Stimulated activated CD4-positive, alpha-beta T cell treated with anti-CD3 and anti-CD28 coated beads, Interleukin-12 subunit alpha, Interleukin-12 subunit beta, amount 100 ng/mL, for 48 hours (primary cell): ENCODE data around the gene MBNL3.

Source experiments
- DNase-seq, 3 donors: peaks; one replicate each; pipeline ENCODE4 v3.0.0-alpha.2; 2020; ENCODE audit warnings: low read depth in 2 of 3, low spot score in 1 of 3

Gene MBNL3

GRCh38 chrX:132423323-132423722 is 65.5 kb downstream of the MBNL3 start:
- DNase-seq, result no peak

DNA sequence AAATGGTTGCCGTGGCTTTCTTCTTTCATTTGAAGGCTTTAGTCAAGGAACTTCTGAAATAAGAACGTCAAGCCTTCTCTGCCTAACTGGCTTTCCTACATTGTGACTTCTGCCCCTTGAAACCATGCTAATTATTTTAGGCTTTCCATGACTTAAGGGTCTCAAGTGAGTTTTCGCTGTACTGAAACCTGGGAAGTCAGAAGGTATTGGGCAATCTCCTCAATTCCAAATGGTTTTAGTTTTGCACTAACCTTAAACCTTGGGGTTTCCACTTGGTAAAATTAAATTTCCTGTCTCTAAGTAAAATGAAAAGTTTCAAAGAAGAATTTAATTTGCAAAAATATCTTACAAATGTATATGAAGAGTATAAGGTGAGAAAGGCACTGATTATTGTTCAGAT is 73.8 kb downstream of the MBNL3 start:
- no peak for DNase-seq

- DNase-seq, result no peak
Measured at GRCh38 chrX:132414404-132414803, 74.4 kb downstream of the MBNL3 start.

DNA sequence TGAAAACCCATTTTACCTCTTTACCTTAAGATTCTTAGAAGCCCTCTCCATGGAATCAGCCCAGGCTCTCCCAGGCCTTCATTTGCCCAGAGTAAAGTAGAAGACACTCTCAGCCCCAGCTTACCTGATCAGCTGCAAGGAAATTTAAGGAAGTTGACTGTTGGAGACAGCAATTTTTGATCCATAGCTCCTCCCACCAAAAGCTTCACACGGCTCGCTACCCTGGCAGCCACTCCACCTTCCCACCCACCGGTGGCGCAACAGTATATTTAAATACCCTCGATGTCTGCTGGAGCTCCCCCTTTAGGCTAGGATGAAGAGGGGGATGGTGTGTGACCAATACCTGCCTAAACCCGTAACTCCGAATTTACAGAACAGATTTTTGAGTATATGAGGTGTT is 75.4 kb downstream of the MBNL3 start:
- no peak for DNase-seq

DNA sequence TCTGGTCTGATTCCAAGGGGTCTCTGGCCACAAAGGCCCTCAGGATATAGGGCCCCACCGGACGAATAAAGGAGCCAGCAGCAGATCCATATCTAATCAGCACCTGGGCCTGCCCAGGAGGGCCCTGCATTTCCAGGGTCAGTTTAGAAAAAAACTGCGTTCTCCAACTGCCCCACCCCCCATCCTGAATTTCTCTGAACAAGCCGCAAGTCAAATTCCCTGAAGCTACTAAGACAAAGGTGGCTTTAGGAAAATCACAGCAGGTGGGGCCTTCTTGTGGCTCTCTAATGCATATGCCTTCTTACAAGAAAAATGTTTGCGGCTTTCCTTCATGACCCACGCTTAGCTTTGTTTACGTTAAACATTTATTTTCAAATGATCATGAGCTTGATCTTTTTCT is 76.6 kb downstream of the MBNL3 start:
- no peak for DNase-seq

DNA sequence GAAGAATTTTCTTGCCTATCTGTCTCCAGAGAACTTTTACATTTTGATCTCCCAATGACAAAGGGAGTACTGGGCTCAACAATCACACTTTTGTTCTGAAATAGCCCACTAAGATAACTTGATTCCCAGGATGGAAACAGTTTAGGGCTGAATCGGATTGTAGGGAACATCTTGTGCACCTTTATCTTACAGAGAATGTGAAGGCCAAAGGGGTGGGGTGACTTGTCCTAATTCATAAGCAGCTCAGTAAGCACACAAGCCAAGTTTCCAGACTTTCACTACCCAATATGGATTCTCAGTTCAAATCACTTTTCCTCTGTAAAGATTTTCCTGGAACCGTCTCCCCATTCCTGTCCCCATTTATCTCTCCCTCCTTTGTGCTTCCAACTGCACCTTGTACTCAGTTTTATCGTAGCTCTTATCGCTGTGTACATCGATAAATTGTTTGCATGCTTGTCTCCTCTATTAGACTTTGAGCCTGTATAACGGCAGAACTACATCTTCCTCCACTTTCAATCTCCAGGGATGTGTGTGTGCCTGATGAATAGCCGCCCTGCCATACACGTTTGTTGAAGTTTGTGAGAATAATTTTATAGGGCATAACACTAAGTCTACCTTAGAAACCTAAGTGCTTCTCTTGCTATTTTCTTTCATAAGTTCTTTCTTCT is 77.4 kb downstream of the MBNL3 start:
- DNase-seq, result no peak

DNA sequence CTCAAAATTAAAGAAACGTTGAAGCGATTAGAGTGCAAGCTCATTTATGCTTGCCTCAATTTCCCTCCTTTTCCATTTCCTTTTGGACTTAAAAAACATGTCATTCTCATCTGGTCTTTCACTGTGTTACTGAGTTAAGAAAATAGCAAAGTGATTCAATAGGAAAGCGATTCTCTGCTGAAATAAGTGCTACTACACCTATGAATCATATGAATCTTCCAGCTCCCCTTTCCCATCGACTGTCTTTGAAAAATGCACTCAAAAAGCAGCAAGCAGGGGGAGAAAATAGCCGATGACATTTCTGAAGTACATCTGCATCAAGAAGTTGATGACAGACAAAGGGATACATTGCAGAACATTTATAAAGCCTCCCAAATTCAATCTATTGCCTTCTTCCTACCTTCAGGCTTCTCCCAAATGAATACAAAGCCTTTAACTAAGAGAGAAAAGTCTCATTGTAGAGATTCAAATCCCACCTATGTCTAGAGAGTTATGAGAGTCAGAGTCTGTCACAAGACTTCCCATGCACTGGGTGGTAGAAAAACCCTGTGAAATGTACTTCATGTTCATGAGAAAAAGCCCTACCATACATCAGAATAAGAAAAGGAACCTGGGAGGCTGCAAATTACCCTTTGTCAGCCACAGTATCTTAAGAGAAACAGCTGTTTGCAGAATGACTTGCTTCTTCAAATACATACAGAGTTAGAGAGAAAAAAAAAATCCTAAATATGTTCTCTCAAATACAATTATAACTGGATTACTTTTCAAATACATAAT is 78.9 kb downstream of the MBNL3 start:
- no peak for DNase-seq

GRCh38 chrX:132407691-132408090 is 81.1 kb downstream of the MBNL3 start:
- no peak for DNase-seq

- no peak for DNase-seq
Measured at GRCh38 chrX:132406106-132406505, 82.7 kb downstream of the MBNL3 start.

DNA sequence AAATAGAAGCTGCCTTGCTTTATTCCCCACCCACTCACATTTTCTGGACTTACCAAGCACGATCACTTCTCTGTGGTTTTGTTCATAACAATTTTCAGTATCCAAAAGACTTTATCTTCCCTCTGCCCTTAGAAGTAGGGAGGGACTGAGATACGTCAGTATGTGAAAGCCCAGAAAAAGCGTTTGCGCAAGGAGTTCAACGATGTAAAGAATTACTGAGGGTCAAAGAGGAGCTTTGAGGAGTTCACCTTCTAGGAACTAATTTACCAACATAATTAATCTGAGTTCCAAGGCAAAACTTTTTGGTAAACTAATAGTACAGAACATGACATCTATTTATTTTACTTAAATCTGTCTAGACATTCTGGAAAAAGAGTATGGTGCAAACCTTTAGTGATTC is 84.6 kb downstream of the MBNL3 start:
- DNase-seq, result no peak

DNA sequence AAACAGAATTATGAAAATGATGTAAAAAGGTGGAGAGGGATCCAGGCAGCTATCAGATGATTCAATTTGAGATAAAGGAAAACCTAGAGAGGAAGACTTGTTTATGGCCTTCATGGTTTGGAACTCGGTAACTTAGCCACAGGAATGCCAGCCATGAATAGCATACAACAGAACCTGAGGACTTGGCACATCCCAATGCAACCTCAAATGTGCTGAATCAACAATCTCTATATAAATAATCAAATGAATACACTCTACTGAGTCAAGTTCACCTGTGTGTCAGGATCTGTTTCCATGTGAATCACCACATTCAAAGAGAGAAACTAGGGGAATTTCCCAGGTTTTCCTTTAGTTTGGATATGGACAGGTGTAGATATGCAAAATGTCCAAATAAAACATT is 86.9 kb downstream of the MBNL3 start:
- no peak for DNase-seq

- no peak for DNase-seq
Measured at GRCh38 chrX:132400706-132401105, 88.1 kb downstream of the MBNL3 start.

DNA sequence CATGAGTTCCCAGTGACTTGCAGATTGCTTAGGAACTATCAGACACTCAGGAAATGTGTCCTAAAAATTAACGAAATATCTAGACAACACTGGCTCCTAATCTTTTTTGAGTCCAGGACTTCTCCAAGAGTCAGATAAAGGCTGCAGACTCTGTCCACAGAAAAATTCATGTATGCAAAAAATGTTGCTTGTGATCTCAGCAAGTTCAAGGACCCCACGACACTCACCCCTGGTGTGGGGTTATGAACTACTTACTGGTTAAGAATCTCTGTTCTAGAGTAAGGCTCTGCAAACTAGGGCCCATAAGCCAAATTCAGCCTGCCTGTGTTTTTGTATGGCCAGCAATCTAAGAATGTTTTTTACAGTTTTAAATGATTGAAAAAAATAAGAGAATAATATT is 93.2 kb downstream of the MBNL3 start:
- DNase-seq, result no peak

- no peak for DNase-seq
Measured at GRCh38 chrX:132395026-132395425, 93.8 kb downstream of the MBNL3 start.

DNA sequence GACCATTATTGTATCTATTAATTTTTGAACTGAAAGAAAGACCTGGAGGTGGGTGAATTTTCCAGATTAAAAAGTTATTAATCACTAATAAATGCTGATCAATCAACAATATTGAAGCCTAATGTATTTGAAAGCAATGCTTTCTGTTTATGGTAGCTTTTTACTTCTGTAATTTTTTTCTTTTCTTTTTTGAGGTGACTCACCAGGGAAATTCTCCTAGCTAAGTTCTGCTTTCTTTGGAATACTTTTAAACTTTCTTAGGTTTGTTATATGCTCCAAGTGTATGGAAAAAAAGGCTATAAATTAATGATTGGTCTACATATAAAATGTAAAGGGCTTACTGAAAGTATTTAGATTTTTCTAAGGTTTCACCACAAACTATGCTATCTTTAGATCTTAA is 94.2 kb downstream of the MBNL3 start:
- no peak for DNase-seq

GRCh38 chrX:132393992-132394391 is 94.8 kb downstream of the MBNL3 start:
- DNase-seq, result no peak

GRCh38 chrX:132393485-132393884 is 95.4 kb downstream of the MBNL3 start:
- no peak for DNase-seq

DNA sequence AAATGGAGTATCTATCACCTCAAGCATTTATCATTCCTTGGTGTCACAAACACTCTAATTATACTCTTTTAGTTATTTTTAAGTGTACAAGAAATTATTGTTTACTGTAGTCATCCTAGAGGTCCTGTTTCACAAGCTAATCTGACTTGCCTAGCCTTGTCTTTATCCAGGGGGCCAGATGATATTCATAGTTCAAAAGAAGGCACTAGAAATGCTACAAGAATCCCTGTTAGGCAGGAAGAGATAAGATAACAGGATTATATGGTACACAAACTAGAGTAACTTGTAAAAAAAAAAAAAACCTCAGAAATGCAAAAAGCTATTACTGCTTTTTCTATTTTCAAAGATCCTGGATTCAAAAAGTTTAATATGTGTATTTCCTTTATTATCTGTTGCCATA is 95.8 kb downstream of the MBNL3 start:
- no peak for DNase-seq

DNA sequence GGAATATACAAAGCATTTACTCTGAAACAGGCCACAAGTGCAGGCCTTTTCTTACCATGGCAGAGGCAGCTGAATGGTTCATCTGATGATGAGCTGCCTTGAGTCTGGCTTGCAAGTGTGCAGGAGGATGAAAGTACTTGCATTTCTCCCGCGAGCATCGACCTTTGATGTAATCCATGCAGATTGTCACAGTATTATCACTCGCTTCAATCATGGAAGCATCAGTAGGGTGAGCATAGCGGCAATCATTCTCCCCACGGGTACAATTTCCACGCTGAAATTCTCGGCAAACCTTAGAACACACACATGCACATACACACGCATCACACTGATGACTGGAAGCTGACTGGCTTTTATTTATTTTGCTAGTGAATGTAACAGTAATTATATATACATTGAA is 98.0 kb downstream of the MBNL3 start:
- no peak for DNase-seq

GRCh38 chrX:132389480-132389879 is 99.4 kb downstream of the MBNL3 start:
- no peak for DNase-seq

- DNase-seq, result no peak
Measured at GRCh38 chrX:132388371-132388770, 100.5 kb downstream of the MBNL3 start.

DNA sequence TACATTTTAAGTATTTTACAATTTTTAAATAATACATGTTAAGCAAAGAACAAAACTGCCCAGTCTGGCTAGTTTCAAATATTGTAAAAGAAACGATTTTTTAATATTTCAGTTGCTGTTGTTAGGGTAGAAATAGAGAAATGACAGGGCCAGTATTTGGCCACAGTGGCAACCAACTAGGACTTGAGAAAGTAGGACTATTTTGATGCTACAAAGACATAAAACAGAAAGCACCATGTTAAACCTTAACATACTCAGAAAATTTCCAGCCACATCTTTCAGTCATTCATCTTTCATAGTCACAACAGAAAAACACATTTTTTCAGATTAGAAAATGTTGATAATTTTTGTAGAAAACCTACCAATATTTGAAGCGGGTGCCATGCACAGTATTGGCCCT is 104.5 kb downstream of the MBNL3 start:
- DNase-seq, result no peak

DNA sequence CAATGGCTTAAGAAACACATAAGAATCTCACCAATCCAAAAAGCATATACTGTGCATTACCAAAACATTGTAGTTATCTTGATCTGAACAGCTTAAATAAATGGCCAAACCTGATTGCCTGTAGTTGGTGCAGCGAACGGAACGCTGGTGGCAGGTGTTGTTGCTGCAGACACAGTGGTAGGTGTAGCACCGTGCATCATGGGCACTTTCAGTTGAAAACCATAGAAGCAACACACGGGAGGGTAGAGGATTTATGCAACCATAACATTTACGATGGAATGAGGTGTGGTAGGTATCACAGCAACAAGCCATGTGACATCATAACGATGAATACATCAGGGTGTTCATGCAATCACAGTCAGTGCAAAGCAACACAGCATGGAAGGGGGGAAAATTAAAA is 106.8 kb downstream of the MBNL3 start:
- DNase-seq, result no peak
